ENCODE data around the gene POLR1C. TPM values are rescaled to one million over a fixed set of nuclear protein-coding genes. Genes with fewer than 3 reads are reported as not detected.

The POLR1C gene
- polyA plus RNA-seq, 3 donors, result 4.5 to 18.3 (median 6.1) TPM

DNA sequence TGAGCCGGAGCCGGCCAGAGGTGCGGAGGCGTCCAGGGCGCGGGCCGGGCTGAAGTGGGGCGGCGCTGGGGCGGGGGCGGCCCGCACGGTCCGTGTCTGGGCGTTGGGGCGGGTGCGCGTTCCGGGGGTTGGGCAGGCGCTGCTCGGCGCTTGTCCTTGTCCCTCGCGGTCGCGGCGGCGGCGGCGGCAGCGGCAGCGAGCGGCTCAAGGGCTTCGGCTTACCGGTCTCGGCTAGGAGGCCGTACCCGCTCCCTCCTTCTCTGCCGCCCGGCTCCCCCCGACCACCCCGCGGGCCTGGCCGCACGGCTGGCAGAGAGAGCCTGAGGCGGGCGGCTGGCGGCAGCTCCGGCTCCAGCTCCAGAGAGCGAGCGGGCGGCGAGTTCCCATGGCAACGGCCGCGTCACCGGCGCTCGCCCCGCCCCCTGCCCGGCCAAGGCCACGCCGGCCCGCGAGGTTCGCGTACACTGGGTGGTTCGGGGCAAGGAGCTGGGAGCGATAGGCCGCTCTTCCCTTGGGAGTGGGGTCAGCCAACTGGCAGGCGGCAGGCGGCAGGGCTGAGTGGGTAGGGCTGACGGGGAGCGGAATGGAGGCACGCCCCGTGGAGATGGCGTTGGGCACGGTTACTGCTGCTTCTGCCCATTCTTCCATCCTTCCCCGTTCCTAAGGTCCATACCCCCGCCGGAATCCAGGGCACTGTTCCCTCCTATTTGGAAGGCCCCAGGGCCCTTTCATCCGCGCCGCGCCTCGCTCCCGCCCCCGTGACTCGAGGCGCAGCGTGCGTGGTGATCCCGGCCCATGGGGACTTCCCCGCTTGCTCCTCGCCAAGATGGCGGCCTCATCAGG lies 6.7 kb upstream of the POLR1C start, which contains the start of gene LRRC73:
Gene LRRC73, minus strand, starts transcription at position 363 of the 843 bp plus-strand sequence. CDS start 561 bp downstream, outside the sequence.
- peaks cover 22 to 36% (median 23%) of the 10 kb centered on the region in 3 donors for H3K27me3 Mint-ChIP-seq (ENCODE audit: low read depth in 3 of 3)
- peaks cover 11 to 27% of the 10 kb centered on the region in 2 donors for H3K27me3 ChIP-seq (ENCODE audit: control insufficient read depth in 2 of 2, insufficient read depth in 2 of 2, low read length in 2 of 2)
- peak; percentile 70 to 82 (median 74) for DNase-seq
- H2AFZ ChIP-seq (ENCODE audit: insufficient read depth, low read depth, low read length, poor library complexity, severe bottlenecking), result peak within 1 kb of the TSS; percentile 75
- peaks cover 45% of the 10 kb centered on the region for H4K20me1 ChIP-seq (ENCODE audit: insufficient read depth, low read length)
- H3K79me2 ChIP-seq (ENCODE audit: insufficient read depth, low read length), result peaks cover 12% of the 10 kb centered on the region
- H3K4me2 ChIP-seq (replicated peaks; ENCODE audit: extremely low read depth, low read length, poor library complexity, severe bottlenecking), result peak within 1 kb of the TSS; percentile 96
- peak within 1 kb of the TSS; percentile 39 for H3K9ac ChIP-seq (ENCODE audit: insufficient read depth, low read length, poor library complexity, severe bottlenecking)
- peaks cover 21 to 39% of the 10 kb centered on the region in 2 donors for H3K4me1 ChIP-seq (ENCODE audit: control insufficient read depth in 1 of 2, insufficient read depth in 2 of 2, low read length in 2 of 2)
- peaks cover 48 to 61% of the 10 kb centered on the region in 2 donors for H3K36me3 Mint-ChIP-seq
- H3K4me3 ChIP-seq (replicated peaks in 1 of 3; ENCODE audit: low read depth in 2 of 3, low read length in 3 of 3), result peak within 1 kb of the TSS; percentile 13 to 78 (median 46)
- WGBS (ENCODE audit: insufficient coverage), result 16% methylated on average over 95 of the region's 96 CpGs
- intact Hi-C loops (cut with micrococcal nuclease), result loop anchor here (5.0 to 10.0 kb wide), 5 partner anchors 145 to 495 kb away; partner anchors contain the start of genes KLHDC3 (in 1 of the 2), MEA1 (in 1 of the 2), SRF (in 1 of the 2) and ZNF318 (in 1 of the 2)
- H3K9me3 Mint-ChIP-seq, result peaks cover 0 to 13% (median 0%) of the 10 kb centered on the region in 7 donors
- H3K36me3 ChIP-seq (replicated peaks in 1 of 2; ENCODE audit: control insufficient read depth in 1 of 2, insufficient read depth in 2 of 2, low read length in 2 of 2), result peaks cover 43 to 57% of the 10 kb centered on the region in 2 donors
- H3K9me3 ChIP-seq (replicated peaks in 1 of 2; ENCODE audit: control insufficient read depth in 1 of 2, insufficient read depth in 1 of 2, low read length in 2 of 2), result peaks cover 0 to 3% of the 10 kb centered on the region in 2 donors
- peak within 1 kb of the TSS; percentile 74 to 97 for H3K4me3 Mint-ChIP-seq
- TF ChIP-seq, protein P1, sequence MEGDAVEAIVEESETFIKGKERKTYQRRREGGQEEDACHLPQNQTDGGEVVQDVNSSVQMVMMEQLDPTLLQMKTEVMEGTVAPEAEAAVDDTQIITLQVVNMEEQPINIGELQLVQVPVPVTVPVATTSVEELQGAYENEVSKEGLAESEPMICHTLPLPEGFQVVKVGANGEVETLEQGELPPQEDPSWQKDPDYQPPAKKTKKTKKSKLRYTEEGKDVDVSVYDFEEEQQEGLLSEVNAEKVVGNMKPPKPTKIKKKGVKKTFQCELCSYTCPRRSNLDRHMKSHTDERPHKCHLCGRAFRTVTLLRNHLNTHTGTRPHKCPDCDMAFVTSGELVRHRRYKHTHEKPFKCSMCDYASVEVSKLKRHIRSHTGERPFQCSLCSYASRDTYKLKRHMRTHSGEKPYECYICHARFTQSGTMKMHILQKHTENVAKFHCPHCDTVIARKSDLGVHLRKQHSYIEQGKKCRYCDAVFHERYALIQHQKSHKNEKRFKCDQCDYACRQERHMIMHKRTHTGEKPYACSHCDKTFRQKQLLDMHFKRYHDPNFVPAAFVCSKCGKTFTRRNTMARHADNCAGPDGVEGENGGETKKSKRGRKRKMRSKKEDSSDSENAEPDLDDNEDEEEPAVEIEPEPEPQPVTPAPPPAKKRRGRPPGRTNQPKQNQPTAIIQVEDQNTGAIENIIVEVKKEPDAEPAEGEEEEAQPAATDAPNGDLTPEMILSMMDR (IDR thresholded peaks at IDR 0.05), result no peak
- H3K4me1 Mint-ChIP-seq, result peaks cover 44% of the 10 kb centered on the region
- peak within 1 kb of the TSS in 3 of 7 donors; percentile 60 to 75 (median 61) for H3K27ac Mint-ChIP-seq
- no peak within 1 kb of the TSS for H3K27ac ChIP-seq (ENCODE audit: low read depth in 1 of 2, low read length in 2 of 2)

DNA sequence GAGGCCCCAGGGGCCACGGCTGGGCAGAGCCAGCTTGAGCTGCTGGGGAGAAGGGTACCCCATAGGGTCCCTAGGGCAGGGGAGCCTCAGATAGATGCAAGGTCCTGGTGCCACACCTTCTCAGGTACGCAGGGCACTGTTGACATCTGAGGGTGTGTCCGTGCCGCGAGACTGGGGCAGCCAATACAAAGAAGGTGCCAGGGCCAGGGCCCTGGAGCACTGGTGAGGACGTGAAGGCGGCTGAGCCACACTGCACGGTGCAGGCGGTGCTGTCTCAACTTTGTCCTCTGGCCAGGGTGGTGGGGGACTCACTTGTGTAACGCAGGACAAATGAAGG lies 6.1 kb upstream of the POLR1C start:
- H3K27ac ChIP-seq (ENCODE audit: low read depth in 1 of 2, low read length in 2 of 2), result no peak overlapping the region
- no peak overlapping the region for H2AFZ ChIP-seq (ENCODE audit: insufficient read depth, low read depth, low read length, poor library complexity, severe bottlenecking)
- H3K9ac ChIP-seq (ENCODE audit: insufficient read depth, low read length, poor library complexity, severe bottlenecking), result peak overlapping the region; percentile 39
- peaks cover 0 to 3% of the 10 kb centered on the region in 2 donors for H3K9me3 ChIP-seq (replicated peaks in 1 of 2; ENCODE audit: control insufficient read depth in 1 of 2, insufficient read depth in 1 of 2, low read length in 2 of 2)
- WGBS (ENCODE audit: insufficient coverage), result 91% methylated on average over 9 of the region's 10 CpGs
- H3K4me3 ChIP-seq (replicated peaks in 1 of 3; ENCODE audit: low read depth in 2 of 3, low read length in 3 of 3), result peak overlapping the region in 1 of 3 experiments; percentile 78
- H3K36me3 ChIP-seq (replicated peaks in 1 of 2; ENCODE audit: control insufficient read depth in 1 of 2, insufficient read depth in 2 of 2, low read length in 2 of 2), result peaks cover 40 to 57% of the 10 kb centered on the region in 2 donors
- H3K27me3 ChIP-seq (ENCODE audit: control insufficient read depth in 2 of 2, insufficient read depth in 2 of 2, low read length in 2 of 2), result peaks cover 11 to 27% of the 10 kb centered on the region in 2 donors
- peaks cover 22 to 36% (median 23%) of the 10 kb centered on the region in 3 donors for H3K27me3 Mint-ChIP-seq (ENCODE audit: low read depth in 3 of 3)
- peaks cover 48 to 61% of the 10 kb centered on the region in 2 donors for H3K36me3 Mint-ChIP-seq
- peaks cover 27 to 45% of the 10 kb centered on the region in 2 donors for H3K4me1 ChIP-seq (ENCODE audit: control insufficient read depth in 1 of 2, insufficient read depth in 2 of 2, low read length in 2 of 2)
- intact Hi-C loops (cut with micrococcal nuclease), result loop anchor here (10.0 kb wide), 3 partner anchors 146 to 496 kb away; partner anchors contain the start of genes KLHDC3 (in 1 of the 2), MEA1 (in 1 of the 2), SRF (in 1 of the 2) and ZNF318 (in 1 of the 2)
- peaks cover 50% of the 10 kb centered on the region for H3K4me1 Mint-ChIP-seq
- no peak for DNase-seq
- TF ChIP-seq, protein P1 (IDR thresholded peaks at IDR 0.05), result no peak
- H3K4me2 ChIP-seq (replicated peaks; ENCODE audit: extremely low read depth, low read length, poor library complexity, severe bottlenecking), result peak overlapping the region; percentile 96
- H3K79me2 ChIP-seq (ENCODE audit: insufficient read depth, low read length), result peaks cover 18% of the 10 kb centered on the region
- peak overlapping the region in 1 of 7 donors; percentile 46 for H3K27ac Mint-ChIP-seq
- H3K9me3 Mint-ChIP-seq, result peaks cover 0 to 13% (median 0%) of the 10 kb centered on the region in 7 donors
- H3K4me3 Mint-ChIP-seq, result peak overlapping the region; percentile 74 to 97
- H4K20me1 ChIP-seq (ENCODE audit: insufficient read depth, low read length), result peaks cover 51% of the 10 kb centered on the region
